ENCODE data around the gene CAMKMT.
"Not testable (repeated sequence)": the region's sequence is repeated elsewhere in the genome, so short reads cannot be mapped to it uniquely, and the experiment has no call there.

Gene CAMKMT

DNA sequence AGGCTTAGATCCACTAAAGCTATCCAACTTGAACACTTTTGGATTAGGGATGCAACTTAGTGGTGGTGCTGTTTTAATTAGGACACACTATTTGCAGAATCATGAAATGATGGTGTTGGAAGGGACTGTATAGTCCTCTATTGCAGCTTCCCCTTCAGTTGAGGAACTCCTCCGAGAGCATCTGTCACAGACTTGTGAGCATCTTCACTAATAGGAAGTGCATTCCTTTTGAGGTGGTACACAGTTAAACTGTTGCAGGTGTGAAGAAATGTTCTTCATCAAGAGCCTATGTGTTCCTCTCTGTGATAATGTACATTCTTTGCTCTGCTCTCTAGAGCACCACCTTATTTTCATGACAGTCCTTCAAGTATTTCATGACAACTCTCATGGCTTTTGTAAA lies 197.4 kb downstream of the CAMKMT start:
- DNase-seq: no peak

DNA sequence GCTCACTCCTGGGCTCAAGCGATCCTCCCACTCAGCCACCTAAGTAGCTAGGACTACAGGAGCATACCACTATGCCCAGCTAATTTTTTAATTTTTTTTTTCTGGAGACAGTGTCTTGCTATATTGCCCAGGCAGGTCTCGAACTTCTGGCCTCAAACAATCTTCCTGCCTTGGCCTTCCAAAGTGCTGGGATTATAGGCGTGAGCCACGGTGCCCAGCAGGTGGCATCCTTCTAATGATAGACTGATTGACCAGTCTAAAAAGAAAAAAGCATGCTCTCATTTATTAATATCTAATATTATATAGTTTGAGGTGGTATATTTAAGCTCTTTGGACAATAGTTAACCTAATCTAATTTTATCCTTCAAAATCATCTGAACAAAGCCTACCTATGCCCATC lies 198.6 kb downstream of the CAMKMT start:
- DNase-seq: peak; percentile 33

DNA sequence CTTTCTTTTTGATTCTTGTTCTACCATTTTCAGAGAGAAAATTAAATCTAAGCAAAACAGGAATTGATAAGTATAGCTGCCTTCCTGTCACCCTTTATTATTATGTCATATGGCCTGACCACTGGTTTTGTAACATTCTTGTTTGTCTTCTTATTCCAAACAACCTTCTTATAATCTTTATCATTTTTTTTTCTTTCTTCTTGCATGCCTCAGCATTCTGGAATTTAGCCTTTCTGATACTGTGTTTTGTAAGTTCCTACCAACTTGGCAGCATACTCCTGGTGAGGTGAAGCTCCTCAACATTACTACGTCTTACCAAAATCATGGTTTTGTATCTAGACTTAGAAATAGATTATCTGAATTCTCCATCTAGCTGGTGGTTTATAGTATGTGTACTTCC lies 199.2 kb downstream of the CAMKMT start:
- DNase-seq: no peak

DNA sequence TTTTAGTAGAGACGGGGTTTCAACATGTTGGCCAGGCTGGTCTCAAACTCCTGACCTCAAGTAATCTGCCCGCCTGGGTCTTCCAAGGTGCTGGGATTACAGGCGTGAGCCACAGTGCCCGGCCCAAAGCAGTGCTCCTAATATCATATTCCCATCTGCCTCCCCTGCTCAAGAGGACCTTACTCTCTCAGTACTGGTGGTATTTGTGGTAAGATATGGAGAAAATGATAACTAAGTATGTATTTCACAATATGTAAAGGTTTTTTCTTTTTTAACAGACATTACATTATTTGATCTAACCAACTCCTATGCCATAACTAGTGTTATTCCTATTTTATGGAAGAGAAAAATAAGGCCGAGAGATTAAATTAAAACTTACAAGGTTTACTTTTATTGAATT lies 201.0 kb downstream of the CAMKMT start:
- DNase-seq: no peak

DNA sequence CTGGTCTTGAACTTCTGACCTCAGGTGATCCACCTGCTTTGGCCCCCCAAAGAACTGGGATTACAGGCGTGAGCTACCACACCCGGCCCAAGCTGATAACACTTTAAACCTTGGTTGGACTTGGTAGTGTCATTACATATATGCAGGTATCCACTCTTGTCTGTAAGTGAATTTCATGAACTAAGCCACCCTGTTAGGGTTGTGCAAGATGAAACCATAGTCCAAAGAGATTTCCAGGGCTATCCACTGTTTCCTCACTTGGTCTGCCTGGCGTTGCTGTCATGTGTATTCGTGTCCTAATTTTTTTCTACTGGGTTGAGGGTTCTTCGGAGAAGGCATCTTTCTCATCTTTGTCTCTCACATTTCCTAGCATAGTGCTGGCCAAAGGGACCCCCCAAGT lies 203.0 kb downstream of the CAMKMT start:
- no peak for DNase-seq

DNA sequence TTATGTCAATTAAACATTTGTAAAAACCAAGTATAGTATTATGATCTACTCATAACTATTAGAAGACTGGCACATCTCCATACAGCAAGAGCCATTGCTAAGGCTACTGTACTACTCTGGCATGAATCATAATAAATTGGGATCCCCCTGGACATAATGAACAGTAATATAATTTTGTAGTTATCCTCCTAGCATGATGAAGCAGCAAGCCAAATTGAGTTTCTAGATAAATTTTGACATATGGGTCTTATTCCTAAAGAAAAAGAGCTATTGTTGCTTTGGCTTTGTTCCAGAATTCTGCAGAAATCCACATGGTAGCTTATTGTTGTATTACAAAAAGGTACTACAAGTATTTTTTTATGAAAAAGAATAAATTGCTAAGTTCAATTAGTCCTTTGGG lies 204.3 kb downstream of the CAMKMT start:
- DNase-seq: no peak

DNA sequence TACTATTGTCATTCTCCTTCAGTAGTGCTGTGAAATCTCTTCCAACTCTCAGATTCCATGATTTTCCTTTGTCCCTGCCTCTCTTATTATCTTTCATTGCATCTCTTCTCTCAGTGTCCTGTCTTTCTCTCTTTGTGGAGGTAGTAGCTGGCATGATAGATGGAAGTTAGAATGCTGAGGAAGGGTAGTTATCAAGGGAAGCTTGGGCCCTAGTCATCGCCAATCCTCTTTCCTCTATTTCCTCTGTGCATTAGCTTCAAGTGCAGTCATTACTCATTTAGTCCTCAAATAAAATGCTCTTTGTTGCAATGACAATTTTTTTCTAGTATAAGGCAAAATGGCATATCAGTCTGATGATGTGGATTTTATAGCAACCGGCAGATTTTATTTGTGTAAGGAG lies 207.7 kb downstream of the CAMKMT start:
- DNase-seq: no peak

DNA sequence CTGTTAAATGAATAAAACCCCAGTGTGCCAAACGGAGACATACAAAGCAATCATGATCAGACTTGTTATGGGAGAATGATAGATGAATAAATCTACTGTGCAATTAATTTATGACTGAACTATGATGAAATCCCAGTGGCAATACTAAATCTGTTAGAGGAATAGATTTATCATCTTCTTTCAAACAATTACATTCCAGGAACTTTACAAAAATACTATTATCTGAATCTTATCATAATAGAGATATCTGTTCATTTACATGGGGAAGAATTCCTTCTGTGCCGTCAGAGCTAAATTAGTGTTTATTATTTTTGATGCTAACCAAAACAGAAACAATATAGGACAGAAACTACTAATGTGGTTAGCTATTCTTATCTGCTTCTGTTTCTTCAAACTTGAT lies 208.5 kb downstream of the CAMKMT start:
- DNase-seq: no peak

DNA sequence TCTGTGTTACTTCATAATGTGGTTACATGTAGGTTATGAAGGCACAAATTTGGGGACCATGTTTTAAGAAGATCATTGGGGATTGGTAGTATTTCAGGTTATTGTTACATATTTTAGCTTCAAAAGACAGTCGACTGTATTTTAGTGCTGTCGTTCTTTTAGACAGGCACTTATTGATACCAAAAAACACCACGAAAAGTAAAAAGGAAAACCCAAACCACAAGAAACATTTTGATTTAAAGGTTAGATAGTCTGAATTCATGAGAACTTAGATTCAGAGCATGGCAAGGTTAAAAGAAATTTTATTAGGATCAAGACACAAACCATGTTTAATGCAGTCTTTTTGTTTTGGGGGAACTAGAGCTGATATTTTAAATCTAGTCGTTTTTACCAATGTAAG lies 209.0 kb downstream of the CAMKMT start:
- no peak for DNase-seq

DNA sequence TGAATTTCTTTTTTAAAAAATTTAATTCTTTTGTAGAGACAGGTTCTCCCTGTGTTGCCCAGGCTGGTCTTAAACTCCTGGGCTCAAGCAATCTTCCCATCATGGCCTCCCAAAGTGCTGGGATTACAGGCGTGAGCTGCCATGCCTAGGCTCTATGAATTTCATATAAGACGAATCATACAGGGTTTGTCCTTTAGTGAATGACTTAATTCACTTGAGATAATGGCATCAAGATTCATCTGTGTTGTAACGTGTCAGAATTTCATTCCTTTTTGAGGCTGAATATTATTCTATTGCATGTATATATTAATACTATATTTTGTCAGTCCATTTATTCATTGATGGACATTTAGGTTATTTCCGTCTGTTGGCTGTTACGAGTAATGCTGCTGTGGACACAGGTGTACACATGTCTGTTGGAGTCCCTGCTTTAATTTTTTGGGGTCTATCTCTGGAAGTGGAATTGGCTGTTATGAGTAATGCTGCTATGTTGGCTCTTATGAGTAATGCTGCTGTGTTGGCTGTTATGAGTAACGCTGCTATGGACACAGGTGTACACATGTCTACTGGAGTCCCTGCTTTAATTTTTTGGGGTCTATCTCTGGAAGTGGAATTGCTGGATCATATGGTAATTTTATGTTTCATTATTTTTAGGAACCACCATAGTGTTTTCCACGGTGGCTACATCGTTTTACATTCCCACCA lies 210.6 kb downstream of the CAMKMT start:
- no peak for DNase-seq

DNA sequence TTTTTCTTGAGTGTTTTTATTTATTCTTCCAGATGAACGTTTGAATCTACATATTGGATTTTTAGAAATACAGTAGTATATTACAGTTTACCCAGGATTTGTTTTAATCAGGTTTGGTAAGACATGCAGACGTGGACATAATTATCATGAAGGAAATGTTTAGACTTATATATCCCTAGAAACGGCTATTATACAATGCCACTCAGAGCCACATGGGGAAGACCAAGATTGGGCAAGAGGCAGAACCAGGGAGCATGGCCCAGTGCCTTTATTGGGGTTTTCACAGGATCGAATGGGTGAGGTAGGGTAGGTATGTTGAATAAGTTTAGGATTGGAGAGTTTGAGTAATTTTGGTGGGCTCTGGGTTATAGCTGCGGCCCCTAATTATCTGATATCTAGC lies 212.2 kb downstream of the CAMKMT start:
- no peak for DNase-seq

DNA sequence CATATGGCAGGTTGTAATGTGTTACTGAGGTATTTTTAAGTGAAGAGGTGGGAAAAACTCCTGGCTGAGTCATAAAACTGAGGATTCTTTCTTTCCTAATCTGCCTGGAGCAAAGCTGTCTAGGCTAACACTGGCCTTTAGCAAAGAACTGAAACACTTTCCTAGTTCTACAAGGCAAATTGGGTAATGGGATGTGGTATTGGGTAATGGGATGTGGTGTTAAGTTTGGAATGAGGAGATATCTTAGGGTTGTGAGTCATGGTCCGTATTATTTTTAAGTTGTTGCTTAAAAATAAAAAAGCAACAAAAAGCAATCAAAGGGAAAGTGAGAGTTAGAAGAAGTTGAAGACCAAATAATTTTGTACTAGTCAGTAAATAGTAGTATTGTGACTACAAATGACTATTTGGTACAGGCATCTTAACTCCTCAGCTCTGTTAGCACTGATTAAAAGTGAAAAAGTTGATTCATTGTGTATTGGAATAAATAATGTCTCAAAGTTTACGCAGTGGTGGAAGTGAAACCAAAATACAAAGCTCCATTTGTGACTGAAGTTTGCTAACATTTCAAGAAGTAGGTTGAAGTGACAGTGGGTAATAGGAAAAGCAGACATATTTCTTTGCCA lies 216.8 kb downstream of the CAMKMT start:
- DNase-seq: no peak

DNA sequence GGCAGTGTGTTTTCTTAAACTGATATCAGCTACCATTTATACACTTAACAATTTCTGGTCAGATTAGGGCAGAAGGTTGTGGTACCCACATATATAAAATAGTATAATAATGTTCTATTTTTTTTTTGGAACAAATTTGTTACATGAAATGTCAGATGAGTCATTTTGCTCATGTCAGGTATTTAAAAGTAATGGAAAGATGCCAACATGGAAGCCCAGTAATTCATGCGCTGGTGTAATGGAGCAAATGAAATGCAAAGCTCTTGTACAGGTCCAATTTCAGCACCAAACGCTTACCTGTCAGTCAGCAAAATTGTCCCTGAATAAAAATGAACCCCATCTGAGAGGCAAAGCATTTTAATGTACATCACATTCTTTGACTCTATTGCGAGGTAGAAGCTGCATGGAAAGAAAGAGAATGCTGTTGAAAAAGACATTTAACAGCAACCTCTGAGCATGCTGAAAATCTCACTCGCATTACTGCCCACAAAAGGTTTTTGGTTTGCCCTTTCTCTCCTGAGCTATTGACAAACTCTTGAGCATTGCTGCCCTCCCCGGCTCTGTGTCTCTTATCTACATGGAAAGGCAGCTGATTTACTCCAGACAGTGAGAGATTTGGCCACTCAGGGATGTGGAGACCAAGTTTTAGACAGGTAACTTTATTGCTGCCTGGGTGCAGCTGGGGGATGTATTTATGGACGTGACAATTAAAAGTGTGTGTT lies 217.5 kb downstream of the CAMKMT start:
- no peak for DNase-seq

DNA sequence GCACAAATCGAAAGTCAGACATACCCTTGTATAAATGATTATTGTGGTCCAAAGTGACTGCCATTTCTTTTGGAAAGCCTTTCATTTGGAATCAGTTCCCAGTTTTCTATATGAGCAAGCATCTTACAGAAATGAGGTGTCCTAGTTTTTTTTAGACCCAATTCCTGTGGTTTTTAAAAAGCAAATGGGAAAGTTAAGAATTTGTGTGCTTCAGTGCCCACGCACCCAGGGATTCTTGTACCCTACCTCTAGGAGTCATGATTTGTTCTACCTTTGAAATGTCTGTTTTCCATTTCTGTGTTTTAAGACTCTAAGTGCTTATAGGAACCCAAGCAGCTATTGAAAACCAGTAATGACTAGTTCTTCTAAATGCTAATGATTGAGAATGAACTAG lies 218.1 kb downstream of the CAMKMT start:
- no peak for DNase-seq

DNA sequence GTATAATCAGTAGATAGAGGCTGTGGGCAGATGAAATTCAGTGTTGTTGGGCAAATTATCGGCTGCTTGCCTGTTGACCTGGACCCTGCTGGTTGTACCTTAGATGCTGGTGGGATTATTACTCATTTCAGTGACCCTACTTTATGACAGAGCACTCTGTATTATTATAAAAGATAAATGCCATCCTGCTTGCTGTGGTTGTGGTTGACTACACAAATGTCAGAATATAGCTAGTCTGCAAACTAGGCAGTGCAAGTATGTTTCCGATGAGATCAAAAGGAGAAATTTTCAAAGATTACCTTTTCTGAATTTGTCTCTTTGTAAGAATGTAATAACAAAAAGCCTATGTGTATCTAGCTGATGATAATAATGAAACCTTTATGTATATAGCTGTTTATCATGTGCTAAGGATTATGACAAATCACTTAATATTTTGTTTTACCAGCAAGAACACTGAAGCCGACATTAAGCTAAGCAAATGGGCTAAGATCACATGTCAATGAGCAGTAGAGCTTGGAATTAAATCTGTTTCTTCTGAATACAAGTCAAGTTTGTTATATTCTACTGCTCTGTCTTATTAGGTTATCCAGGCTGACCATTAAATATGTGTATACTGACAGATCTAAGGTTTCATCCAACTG lies 219.2 kb downstream of the CAMKMT start:
- DNase-seq: no peak

DNA sequence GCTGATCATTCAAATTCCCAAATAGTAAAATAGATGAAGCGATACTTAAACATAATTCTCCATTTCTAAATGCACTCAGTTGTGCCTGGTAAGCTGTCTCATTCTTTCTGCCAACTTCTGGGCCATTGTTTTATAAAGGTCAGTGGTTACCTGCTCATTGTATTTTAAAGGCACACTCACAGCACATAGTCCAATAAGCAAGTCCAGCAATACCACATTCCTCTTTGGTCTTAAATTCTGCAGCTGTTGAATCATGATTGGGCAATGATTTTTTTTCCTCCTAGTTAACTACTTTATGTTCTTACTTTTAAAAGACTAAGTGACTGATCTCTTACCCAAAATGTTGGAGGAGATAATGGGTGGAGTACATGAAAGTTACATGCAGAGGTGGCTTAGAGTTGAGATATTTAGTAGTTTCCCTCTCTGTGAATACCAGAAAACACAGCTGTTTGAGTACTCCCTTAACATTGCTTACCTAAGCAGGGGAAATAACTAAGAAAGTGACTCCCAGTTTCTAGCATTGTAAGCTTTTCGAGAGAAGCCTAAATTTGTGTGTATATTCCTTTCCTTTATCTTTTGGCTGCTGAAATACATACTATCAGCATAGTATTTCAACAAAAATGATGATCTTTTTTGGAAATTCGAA lies 220.7 kb downstream of the CAMKMT start:
- DNase-seq: no peak

DNA sequence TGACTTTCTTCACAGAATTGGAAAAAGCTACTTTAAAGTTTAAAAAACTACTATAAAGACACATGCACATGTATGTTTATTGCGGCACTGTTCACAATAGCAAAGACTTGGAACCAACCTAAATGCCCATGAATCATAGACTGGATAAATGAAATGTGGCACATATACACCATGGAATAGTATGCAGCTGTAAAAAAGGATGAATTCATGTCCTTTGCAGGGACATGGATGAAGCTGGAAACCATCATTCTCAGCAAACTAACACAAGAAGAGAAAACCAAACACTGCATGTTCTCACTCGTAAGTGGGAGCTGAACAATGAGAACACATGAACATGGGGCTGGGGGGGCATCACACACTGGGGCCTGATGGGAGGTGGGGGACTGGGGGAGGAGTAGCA lies 233.9 kb downstream of the CAMKMT start:
- DNase-seq: not testable (repeated sequence)

DNA sequence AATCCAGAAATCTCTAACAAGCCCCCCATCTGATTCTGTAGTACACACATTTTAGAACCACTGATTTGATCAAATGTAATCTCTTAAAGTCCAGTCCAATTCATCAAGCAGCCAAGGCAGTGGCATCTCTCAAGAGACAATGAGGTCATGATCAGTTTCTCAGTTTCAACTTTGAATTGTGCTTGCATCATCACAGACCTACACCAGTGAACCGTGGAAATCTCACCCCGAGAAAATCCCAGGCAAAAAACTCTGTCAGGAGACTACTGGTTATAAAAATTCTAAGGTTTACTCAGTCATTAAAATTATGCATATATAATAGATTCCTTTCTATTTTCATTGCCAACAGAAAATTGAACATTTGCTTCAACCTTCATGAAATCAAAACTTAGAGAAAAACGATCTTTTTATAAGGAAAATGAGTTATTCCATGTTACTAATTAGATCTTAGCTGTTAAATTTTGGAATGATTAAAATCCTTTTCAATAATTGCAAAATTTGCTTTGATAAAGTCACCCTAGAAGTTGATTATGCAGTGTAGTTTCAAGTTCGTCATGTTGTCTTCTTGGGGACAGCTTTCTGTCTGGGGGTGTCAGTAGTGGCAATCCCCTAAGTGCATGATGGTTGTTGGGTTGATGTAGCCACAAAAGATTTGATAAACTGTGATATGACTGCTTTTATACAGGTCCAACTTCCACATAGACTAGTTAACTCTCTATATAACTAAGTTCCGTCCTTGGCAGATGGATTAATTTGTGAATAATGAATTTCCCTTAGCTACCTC lies 235.0 kb downstream of the CAMKMT start:
- DNase-seq: no peak

DNA sequence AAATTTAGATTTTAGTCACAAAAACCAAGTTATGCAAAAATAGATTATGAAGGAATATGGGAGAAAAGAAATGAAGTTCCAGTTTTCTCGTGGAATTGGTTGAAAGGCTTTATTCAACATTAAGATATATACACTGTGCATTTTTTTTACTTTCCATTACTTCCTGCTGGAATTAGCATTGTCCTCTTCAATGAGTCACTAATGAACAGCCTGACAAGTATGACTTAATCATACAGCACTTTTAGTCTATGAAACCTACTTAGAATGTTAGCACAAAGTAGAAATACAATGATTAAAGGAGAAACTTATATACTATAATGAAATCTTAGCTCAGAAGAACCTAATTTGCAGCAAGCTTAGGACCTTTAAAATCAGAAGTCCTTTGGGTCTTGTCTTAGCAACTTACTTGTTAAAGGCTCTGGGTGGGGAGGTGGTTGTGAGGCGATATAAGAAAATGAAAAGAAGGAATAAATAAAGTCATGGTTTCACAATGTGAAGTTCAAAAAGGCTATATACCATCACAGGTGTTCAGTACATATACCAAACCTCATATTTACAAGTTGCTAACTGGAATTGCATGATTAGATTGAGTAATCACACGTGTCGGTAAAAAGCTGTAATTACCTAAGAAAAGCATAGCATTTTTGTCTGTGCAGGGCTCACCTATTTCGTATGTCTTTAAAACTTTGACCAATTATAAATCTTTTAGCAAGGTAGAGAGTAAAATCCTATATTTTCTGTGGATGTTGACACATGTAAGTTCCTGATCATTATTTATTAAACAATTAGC lies 236.8 kb downstream of the CAMKMT start:
- no peak for DNase-seq

DNA sequence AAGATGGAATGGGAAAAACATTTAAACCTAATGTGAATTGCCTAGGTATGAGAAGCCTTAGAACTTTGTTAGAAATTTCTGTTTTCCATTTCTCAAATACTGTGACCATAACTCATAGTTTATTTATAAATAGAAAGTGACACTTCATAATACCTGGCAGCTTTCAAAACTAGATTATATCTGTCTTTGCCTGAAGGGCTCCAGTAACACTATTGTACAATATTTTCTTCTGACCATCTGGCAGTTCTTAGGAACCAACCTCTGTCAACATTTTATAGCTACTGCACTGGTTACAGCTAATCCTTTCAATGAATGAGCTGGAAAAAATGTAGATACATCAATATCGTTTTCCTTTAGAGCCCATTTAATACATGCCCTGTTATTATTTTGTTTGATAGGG lies 237.4 kb downstream of the CAMKMT start:
- no peak for DNase-seq

DNA sequence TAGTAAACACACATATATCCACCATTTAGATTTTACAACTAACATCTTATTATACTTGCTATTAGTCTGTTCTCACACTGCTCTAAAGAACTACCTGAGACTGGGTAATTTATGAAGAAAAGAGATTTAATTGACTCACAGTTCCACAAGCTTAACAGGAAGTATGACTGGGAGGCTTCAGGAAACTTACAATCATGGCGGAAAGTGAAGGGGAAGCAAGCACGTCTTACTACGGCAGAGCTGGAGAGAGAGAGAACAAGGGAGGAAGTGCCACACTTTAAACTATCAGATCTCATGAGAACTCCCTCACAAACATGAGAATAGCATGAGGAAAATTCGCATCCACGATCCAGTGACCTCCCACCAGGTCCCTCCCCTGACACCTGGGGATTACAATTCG lies 240.7 kb downstream of the CAMKMT start:
- DNase-seq: no peak

DNA sequence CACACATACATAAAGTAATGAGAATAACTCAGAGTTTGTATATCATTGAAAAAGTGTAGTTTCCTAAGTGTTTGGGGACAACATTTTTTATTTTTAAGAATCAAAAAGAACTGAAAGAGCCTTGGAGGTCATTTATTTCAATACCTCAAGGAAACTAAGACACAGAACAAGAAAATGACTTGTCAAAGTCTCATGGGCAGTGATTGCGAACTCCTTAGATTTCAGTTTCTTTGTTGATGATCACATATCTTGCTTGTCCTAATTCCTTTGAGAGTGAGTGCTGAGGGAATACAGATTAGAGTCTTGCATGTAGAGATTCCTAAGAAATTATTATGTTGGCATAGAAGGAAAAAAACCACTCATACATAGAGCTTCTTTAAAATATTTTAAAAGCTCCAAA lies 243.8 kb downstream of the CAMKMT start:
- DNase-seq: no peak
